ENCODE measurements around the gene WSB1.

Gene WSB1

DNA sequence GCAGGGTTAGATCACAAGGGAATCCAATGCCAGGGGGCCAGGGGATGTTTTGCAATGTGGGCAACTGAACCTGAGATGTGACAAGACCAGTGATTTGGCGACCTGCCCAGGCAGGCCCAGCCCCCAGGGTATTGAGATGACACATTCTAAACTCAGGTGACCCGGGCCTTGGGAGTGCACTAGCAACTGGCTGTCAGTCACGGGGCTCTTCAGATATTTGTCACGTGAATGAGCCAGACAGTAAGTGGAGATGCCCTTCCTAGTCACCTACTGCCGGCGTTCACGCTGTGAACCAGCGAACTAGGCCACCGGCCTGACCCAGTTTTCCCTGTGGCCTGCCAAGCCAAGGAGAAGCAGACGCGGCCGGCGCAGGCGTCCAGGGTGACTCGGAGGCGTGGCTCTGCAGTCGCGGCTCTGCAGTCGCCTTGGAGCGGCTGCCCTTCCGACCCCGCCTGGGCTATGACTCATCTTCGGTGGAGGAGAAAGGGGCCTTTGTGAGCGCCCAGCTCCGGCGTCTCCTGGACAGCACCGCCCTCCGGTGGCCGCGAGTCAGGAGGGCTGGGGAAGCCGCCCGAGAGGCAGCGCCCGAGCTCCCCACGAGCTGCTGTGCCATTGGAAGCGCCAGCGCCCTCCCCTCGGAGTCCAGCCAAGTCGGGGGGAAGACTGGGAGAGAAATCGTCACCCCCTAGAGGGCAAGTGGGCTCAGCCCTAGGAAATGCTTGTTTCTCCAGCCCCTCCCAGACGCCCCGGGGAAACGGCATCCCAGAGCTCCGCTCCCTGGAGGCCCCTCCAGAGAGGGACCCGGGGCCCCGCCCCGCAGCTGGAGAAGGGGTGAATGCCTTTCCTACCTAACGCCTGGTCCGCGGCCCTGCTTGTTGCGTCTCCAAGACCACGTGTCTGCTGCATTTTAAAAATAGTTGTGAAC lies 38.8 kb downstream of the WSB1 start (continued):
- no peak for TF ChIP-seq ZNF19 (tag by site-specific recombination; IDR thresholded peaks at IDR 0.05; ENCODE audit: low read depth)

DNA sequence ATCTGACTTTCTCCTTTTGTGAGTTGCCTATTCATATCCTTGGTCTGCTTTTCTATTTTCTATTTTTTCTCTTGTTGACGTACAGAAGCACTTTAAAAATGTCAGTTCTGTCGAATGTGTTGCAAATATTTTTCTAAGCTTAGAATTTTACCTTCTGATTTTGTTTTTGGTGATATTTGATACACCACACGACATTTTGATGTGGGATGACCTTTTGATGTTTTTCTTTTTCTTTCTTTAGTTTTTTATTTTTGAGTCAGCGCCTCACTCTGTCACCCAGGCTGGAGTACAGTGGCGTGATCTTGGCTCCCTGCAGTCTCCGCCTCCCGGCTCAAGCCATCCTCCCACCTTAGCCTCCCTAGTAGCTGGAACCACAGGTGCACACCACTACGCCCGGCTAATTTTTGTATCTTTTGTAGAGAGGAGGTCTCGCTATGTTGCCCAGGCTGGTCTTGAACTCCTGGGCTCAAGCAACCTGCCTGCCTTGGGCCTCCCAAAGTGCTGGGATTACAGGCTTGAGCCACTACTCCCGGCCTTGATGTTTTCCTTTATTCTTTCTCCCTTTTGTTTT lies 39.6 kb downstream of the WSB1 start:
- Histone ChIP-seq H3K27ac (ENCODE audit: extremely low read depth, low read depth, low read length) (peak overlapping the region; percentile 84), H3K4me1 (ENCODE audit: control insufficient read depth, insufficient read depth, low read length) (peaks cover 2% of the 10 kb centered on the region; the same call in 1 of the 2 replicates), H3K36me3 (ENCODE audit: control insufficient read depth in 2 of 2, insufficient read depth in 1 of 2, low read length in 2 of 2) (no peaks in the 10 kb centered on the region), H3K4me3 (ENCODE audit: low read depth, low read length) (peak overlapping the region; percentile 48), H3K9me3 (ENCODE audit: control insufficient read depth, insufficient read depth, low read depth, low read length) (no peaks in the 10 kb centered on the region)
- ChIA-PET CTCF (interaction anchor here (0.6 to 5.1 kb wide), 30 partner anchors 10 to 319 kb away, joined by 3 to 100 read pairs (median 4); partner anchors contain the start of gene WSB1), POLR2A (interaction anchor here (0.5 to 1.8 kb wide), 11 partner anchors 8 to 266 kb away, joined by 3 to 39 read pairs (median 4); partner anchors contain the start of gene WSB1)
- TF ChIP-seq ZNF426 (tag by site-specific recombination; IDR thresholded peaks at IDR 0.05) (no peak), EGR2 (tag by site-specific recombination; IDR thresholded peaks at IDR 0.05; ENCODE audit: low read depth) (no peak), ZNF600 (tag by site-specific recombination; IDR thresholded peaks at IDR 0.05) (no peak), ZNF560 (tag by site-specific recombination; IDR thresholded peaks at IDR 0.05; ENCODE audit: borderline replicate concordance) (no peak), ZNF280D (tag by site-specific recombination; IDR thresholded peaks at IDR 0.05) (no peak), ZNF501 (tag by site-specific recombination; IDR thresholded peaks at IDR 0.05) (no peak), ZNF148 (tag by site-specific recombination; IDR thresholded peaks at IDR 0.05; ENCODE audit: borderline replicate concordance) (no peak), ZNF155 (tag by site-specific recombination; IDR thresholded peaks at IDR 0.05) (no peak), ATF2 (tag by site-specific recombination; IDR thresholded peaks at IDR 0.05; ENCODE audit: low read depth) (no peak), ZFHX2 (tag by site-specific recombination; conservative IDR thresholded peaks at IDR 0.05) (no peak), ZNF335 (tag by site-specific recombination; conservative IDR thresholded peaks at IDR 0.05) (peak; percentile 69), ZBTB20 (tag by site-specific recombination; IDR thresholded peaks at IDR 0.05) (peak; percentile 30; the same call in 1 of the 2 replicates), ZNF561 (tag by site-specific recombination; IDR thresholded peaks at IDR 0.05; ENCODE audit: borderline replicate concordance) (no peak), ZNF529 (tag by site-specific recombination; IDR thresholded peaks at IDR 0.05; ENCODE audit: insufficient replicate concordance) (no peak)
- TF ChIP-seq, protein P1, sequence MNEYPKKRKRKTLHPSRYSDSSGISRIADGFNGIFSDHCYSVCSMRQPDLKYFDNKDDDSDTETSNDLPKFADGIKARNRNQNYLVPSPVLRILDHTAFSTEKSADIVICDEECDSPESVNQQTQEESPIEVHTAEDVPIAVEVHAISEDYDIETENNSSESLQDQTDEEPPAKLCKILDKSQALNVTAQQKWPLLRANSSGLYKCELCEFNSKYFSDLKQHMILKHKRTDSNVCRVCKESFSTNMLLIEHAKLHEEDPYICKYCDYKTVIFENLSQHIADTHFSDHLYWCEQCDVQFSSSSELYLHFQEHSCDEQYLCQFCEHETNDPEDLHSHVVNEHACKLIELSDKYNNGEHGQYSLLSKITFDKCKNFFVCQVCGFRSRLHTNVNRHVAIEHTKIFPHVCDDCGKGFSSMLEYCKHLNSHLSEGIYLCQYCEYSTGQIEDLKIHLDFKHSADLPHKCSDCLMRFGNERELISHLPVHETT (tag by site-specific recombination; IDR thresholded peaks at IDR 0.05): no peak
- TF ChIP-seq, protein P2, sequence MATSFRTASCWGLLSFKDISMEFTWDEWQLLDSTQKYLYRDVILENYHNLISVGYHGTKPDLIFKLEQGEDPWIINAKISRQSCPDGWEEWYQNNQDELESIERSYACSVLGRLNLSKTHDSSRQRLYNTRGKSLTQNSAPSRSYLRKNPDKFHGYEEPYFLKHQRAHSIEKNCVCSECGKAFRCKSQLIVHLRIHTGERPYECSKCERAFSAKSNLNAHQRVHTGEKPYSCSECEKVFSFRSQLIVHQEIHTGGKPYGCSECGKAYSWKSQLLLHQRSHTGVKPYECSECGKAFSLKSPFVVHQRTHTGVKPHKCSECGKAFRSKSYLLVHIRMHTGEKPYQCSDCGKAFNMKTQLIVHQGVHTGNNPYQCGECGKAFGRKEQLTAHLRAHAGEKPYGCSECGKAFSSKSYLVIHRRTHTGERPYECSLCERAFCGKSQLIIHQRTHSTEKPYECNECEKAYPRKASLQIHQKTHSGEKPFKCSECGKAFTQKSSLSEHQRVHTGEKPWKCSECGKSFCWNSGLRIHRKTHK (tag by site-specific recombination; IDR thresholded peaks at IDR 0.05): no peak
- TF ChIP-seq, protein P3, sequence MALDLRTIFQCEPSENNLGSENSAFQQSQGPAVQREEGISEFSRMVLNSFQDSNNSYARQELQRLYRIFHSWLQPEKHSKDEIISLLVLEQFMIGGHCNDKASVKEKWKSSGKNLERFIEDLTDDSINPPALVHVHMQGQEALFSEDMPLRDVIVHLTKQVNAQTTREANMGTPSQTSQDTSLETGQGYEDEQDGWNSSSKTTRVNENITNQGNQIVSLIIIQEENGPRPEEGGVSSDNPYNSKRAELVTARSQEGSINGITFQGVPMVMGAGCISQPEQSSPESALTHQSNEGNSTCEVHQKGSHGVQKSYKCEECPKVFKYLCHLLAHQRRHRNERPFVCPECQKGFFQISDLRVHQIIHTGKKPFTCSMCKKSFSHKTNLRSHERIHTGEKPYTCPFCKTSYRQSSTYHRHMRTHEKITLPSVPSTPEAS (tag by site-specific recombination; IDR thresholded peaks at IDR 0.05): no peak
- TF ChIP-seq, protein P4, sequence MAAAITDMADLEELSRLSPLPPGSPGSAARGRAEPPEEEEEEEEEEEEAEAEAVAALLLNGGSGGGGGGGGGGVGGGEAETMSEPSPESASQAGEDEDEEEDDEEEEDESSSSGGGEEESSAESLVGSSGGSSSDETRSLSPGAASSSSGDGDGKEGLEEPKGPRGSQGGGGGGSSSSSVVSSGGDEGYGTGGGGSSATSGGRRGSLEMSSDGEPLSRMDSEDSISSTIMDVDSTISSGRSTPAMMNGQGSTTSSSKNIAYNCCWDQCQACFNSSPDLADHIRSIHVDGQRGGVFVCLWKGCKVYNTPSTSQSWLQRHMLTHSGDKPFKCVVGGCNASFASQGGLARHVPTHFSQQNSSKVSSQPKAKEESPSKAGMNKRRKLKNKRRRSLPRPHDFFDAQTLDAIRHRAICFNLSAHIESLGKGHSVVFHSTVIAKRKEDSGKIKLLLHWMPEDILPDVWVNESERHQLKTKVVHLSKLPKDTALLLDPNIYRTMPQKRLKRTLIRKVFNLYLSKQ (tag by site-specific recombination; IDR thresholded peaks at IDR 0.05; ENCODE audit: borderline replicate concordance): no peak

Data from HEK293 (cell line).